Activated naive CD4-positive, alpha-beta T cell treated with anti-CD3 and anti-CD28 coated beads, Interleukin-2, amount 10 ng/mL, durations not matched to agents 7 days and 5 days (primary cell): ENCODE results near the gene ZG16.
"Not testable (repeated sequence)": the region's sequence is repeated elsewhere in the genome, so short reads cannot be mapped to it uniquely, and the experiment has no call there.

Experiments
- CTCF ChIA-PET: fragments of 350-600 bp; sonication (Branson Sonifier 250); formaldehyde crosslinking; loops from one replicate; lab custom pipeline; 2021; ENCODE audit warnings: antibody characterized with exemption; lab: Charles Lee
- DNase-seq: peaks from one replicate; pipeline ENCODE4 v3.0.0-alpha.2; 2020
- H3K27ac Mint-ChIP-seq: one replicate; pipeline ENCODE4 v1.8.0; 2021; ENCODE audit warnings: mild to moderate bottlenecking, moderate library complexity, mixed read lengths
- H3K27me3 Mint-ChIP-seq: one replicate; pipeline ENCODE4 v1.8.0; 2021; ENCODE audit warnings: mild to moderate bottlenecking, mixed read lengths
- H3K36me3 Mint-ChIP-seq: one replicate; pipeline ENCODE4 v1.8.0; 2021; ENCODE audit warnings: mixed read lengths
- H3K4me1 Mint-ChIP-seq: one replicate; pipeline ENCODE4 v1.8.0; 2021; ENCODE audit warnings: mixed read lengths
- H3K4me3 Mint-ChIP-seq: one replicate; pipeline ENCODE4 v1.8.0; 2021; ENCODE audit warnings: mild to moderate bottlenecking, moderate library complexity, mixed read lengths
- H3K9me3 Mint-ChIP-seq: one replicate; pipeline ENCODE4 v1.8.0; 2021; ENCODE audit warnings: mixed read lengths

Gene ZG16

GRCh38 chr16:29761280-29761651, 16.8 kb upstream of the ZG16 start:
- H3K4me3 Mint-ChIP-seq, DNase-seq, H3K9me3 Mint-ChIP-seq, H3K36me3 Mint-ChIP-seq, CTCF ChIA-PET, H3K27ac Mint-ChIP-seq: not testable (repeated sequence)
- H3K27me3 Mint-ChIP-seq = peaks cover 28% of the 10 kb centered on the region
- peaks cover 12% of the 10 kb centered on the region for H3K4me1 Mint-ChIP-seq

- H3K4me1 Mint-ChIP-seq = peaks cover 6% of the 10 kb centered on the region
- DNase-seq = no peak
- peaks cover 28% of the 10 kb centered on the region for H3K27me3 Mint-ChIP-seq
- no peak overlapping the region for H3K4me3 Mint-ChIP-seq
- H3K9me3 Mint-ChIP-seq = no peaks in the 10 kb centered on the region
- H3K36me3 Mint-ChIP-seq = no peaks in the 10 kb centered on the region
- CTCF ChIA-PET = no interaction called here
- H3K27ac Mint-ChIP-seq = no peak overlapping the region
Observed at GRCh38 chr16:29761882-29762281, 16.2 kb upstream of the ZG16 start.

GRCh38 chr16:29763326-29763725, 14.7 kb upstream of the ZG16 start:
- Mint-ChIP-seq H3K36me3 (no peaks in the 10 kb centered on the region), H3K4me3 (no peak overlapping the region), H3K4me1 (peaks cover 3% of the 10 kb centered on the region), H3K9me3 (no peaks in the 10 kb centered on the region), H3K27ac (no peak overlapping the region), H3K27me3 (peaks cover 28% of the 10 kb centered on the region)
- CTCF ChIA-PET = no interaction called here
- DNase-seq = no peak

- no peaks in the 10 kb centered on the region for H3K36me3 Mint-ChIP-seq
- no peak overlapping the region for H3K4me3 Mint-ChIP-seq
- H3K9me3 Mint-ChIP-seq = no peaks in the 10 kb centered on the region
- DNase-seq = no peak
- no peak overlapping the region for H3K27ac Mint-ChIP-seq
- no peaks in the 10 kb centered on the region for H3K4me1 Mint-ChIP-seq
- CTCF ChIA-PET = interaction anchor here (0.7 kb wide), 1 partner anchor 395 kb away, joined by 4 read pairs; no protein-coding TSS in a partner anchor
- peaks cover 31% of the 10 kb centered on the region for H3K27me3 Mint-ChIP-seq
Observed at GRCh38 chr16:29765167-29766032, 12.7 kb upstream of the ZG16 start.

GRCh38 chr16:29766571-29766970, 11.5 kb upstream of the ZG16 start:
- Mint-ChIP-seq H3K9me3 (no peaks in the 10 kb centered on the region), H3K27me3 (peaks cover 24% of the 10 kb centered on the region), H3K36me3 (no peaks in the 10 kb centered on the region), H3K4me3 (no peak overlapping the region), H3K4me1 (peaks cover 2% of the 10 kb centered on the region), H3K27ac (no peak overlapping the region)
- DNase-seq = no peak
- CTCF ChIA-PET = no interaction called here

GRCh38 chr16:29767062-29767461, 11.0 kb upstream of the ZG16 start:
- H3K36me3 Mint-ChIP-seq = no peaks in the 10 kb centered on the region
- H3K4me3 Mint-ChIP-seq = no peak overlapping the region
- H3K27ac Mint-ChIP-seq = no peak overlapping the region
- CTCF ChIA-PET = interaction anchor here (1.8 kb wide), 1 partner anchor 18 kb away, joined by 6 read pairs; no protein-coding TSS in a partner anchor
- no peaks in the 10 kb centered on the region for H3K9me3 Mint-ChIP-seq
- DNase-seq = no peak
- peaks cover 2% of the 10 kb centered on the region for H3K4me1 Mint-ChIP-seq
- peaks cover 24% of the 10 kb centered on the region for H3K27me3 Mint-ChIP-seq

GRCh38 chr16:29769507-29769906, 8.5 kb upstream of the ZG16 start:
- Mint-ChIP-seq H3K27ac (no peak overlapping the region), H3K9me3 (no peaks in the 10 kb centered on the region), H3K36me3 (no peaks in the 10 kb centered on the region), H3K4me1 (peaks cover 2% of the 10 kb centered on the region), H3K4me3 (no peak overlapping the region), H3K27me3 (peaks cover 20% of the 10 kb centered on the region)
- no peak for DNase-seq
- CTCF ChIA-PET = interaction anchor here (1.4 kb wide), 1 partner anchor 40 kb away, joined by 4 read pairs; no protein-coding TSS in a partner anchor

GRCh38 chr16:29770250-29770929, 7.7 kb upstream of the ZG16 start:
- Mint-ChIP-seq H3K4me1 (peaks cover 2% of the 10 kb centered on the region), H3K27ac (no peak overlapping the region), H3K36me3 (no peaks in the 10 kb centered on the region), H3K4me3 (no peak overlapping the region), H3K27me3 (peaks cover 19% of the 10 kb centered on the region), H3K9me3 (no peaks in the 10 kb centered on the region)
- CTCF ChIA-PET = interaction anchor here (2.2 kb wide), 1 partner anchor 15 kb away, joined by 6 read pairs; no protein-coding TSS in a partner anchor
- no peak for DNase-seq

- H3K4me3 Mint-ChIP-seq, H3K4me1 Mint-ChIP-seq, H3K27ac Mint-ChIP-seq, H3K36me3 Mint-ChIP-seq, DNase-seq, H3K9me3 Mint-ChIP-seq: not testable (repeated sequence)
- peaks cover 23% of the 10 kb centered on the region for H3K27me3 Mint-ChIP-seq
- CTCF ChIA-PET = interaction anchor here (0.8 kb wide), 1 partner anchor 73 kb away, joined by 4 read pairs; no protein-coding TSS in a partner anchor
Observed at GRCh38 chr16:29772330-29772729, 5.7 kb upstream of the ZG16 start.

- H3K27ac Mint-ChIP-seq = no peak overlapping the region
- H3K9me3 Mint-ChIP-seq = no peaks in the 10 kb centered on the region
- H3K4me3 Mint-ChIP-seq = no peak overlapping the region
- H3K36me3 Mint-ChIP-seq = no peaks in the 10 kb centered on the region
- CTCF ChIA-PET = no interaction called here
- DNase-seq = no peak
- H3K4me1 Mint-ChIP-seq = peaks cover 2% of the 10 kb centered on the region
- H3K27me3 Mint-ChIP-seq = peaks cover 44% of the 10 kb centered on the region
Observed at GRCh38 chr16:29774730-29775129, 3.3 kb upstream of the ZG16 start.

- H3K4me3 Mint-ChIP-seq = no peak overlapping the region
- CTCF ChIA-PET = interaction anchor here (0.7 kb wide), 1 partner anchor 257 kb away, joined by 3 read pairs; no protein-coding TSS in a partner anchor
- H3K27ac Mint-ChIP-seq = no peak overlapping the region
- H3K4me1 Mint-ChIP-seq = no peaks in the 10 kb centered on the region
- DNase-seq = no peak
- peaks cover 53% of the 10 kb centered on the region for H3K27me3 Mint-ChIP-seq
- H3K9me3 Mint-ChIP-seq = no peaks in the 10 kb centered on the region
- no peaks in the 10 kb centered on the region for H3K36me3 Mint-ChIP-seq
Observed at GRCh38 chr16:29775742-29776408, 2.2 kb upstream of the ZG16 start.

- DNase-seq = no peak
- Mint-ChIP-seq H3K4me1 (peaks cover 9% of the 10 kb centered on the region), H3K27ac (no peak overlapping the region), H3K9me3 (no peaks in the 10 kb centered on the region), H3K27me3 (peaks cover 62% of the 10 kb centered on the region), H3K36me3 (no peaks in the 10 kb centered on the region), H3K4me3 (no peak overlapping the region)
- CTCF ChIA-PET = interaction anchor here (1.1 kb wide), 1 partner anchor 10 kb away, joined by 3 read pairs; no protein-coding TSS in a partner anchor
Observed at GRCh38 chr16:29779474-29779873, 1.4 kb downstream of the ZG16 start.

GRCh38 chr16:29783094-29783953, 5.3 kb downstream of the ZG16 start:
- H3K9me3 Mint-ChIP-seq, DNase-seq, H3K27ac Mint-ChIP-seq, H3K4me3 Mint-ChIP-seq, H3K36me3 Mint-ChIP-seq: not testable (repeated sequence)
- CTCF ChIA-PET = interaction anchor here (0.9 to 4.0 kb wide), 4 partner anchors 24 to 82 kb away, joined by 3 to 27 read pairs (median 8); no protein-coding TSS in a partner anchor
- H3K4me1 Mint-ChIP-seq = peaks cover 21% of the 10 kb centered on the region
- peaks cover 41% of the 10 kb centered on the region for H3K27me3 Mint-ChIP-seq
